Femur (tissue), 1 donor: ENCODE data around the gene PSMD12.
"Not testable (repeated sequence)": the region's sequence is repeated elsewhere in the genome, so short reads cannot be mapped to it uniquely, and the experiment has no call there.

Experiments used
- DNase-seq: peaks from one replicate; pipeline ENCODE4 v3.0.0-alpha.2; 2017

PSMD12 gene

GRCh38 chr17:67353161-67353560 lies 13.2 kb downstream of the PSMD12 start:
- no peak for DNase-seq

- no peak for DNase-seq
These were observed 17.0 kb downstream of the PSMD12 start for GRCh38 chr17:67349420-67349819.

GRCh38 chr17:67347826-67348225 lies 18.6 kb downstream of the PSMD12 start:
- DNase-seq = no peak

- no peak for DNase-seq
These were observed 23.1 kb downstream of the PSMD12 start for GRCh38 chr17:67343237-67343636.

- DNase-seq = not testable (repeated sequence)
These were observed 28.0 kb downstream of the PSMD12 start for GRCh38 chr17:67338353-67338752.

GRCh38 chr17:67336859-67337258 lies 29.5 kb downstream of the PSMD12 start:
- no peak for DNase-seq

- no peak for DNase-seq
These were observed 31.0 kb downstream of the PSMD12 start for GRCh38 chr17:67335245-67335835.

- not testable (repeated sequence) for DNase-seq
These were observed 34.2 kb downstream of the PSMD12 start for GRCh38 chr17:67332162-67332508.

GRCh38 chr17:67331381-67332161 lies 34.8 kb downstream of the PSMD12 start:
- DNase-seq = not testable (repeated sequence)

- no peak for DNase-seq
These were observed 38.4 kb downstream of the PSMD12 start for GRCh38 chr17:67328026-67328425.

GRCh38 chr17:67326959-67327745 lies 39.2 kb downstream of the PSMD12 start:
- DNase-seq = not testable (repeated sequence)

GRCh38 chr17:67326440-67326839 lies 39.9 kb downstream of the PSMD12 start:
- no peak for DNase-seq

- DNase-seq = no peak
These were observed 42.0 kb downstream of the PSMD12 start for GRCh38 chr17:67324330-67324729.

GRCh38 chr17:67323445-67323844 lies 42.9 kb downstream of the PSMD12 start:
- no peak for DNase-seq

- DNase-seq = no peak
These were observed 44.2 kb downstream of the PSMD12 start for GRCh38 chr17:67322042-67322787.

GRCh38 chr17:67321486-67321885 lies 44.9 kb downstream of the PSMD12 start:
- not testable (repeated sequence) for DNase-seq

GRCh38 chr17:67316781-67317180 lies 49.6 kb downstream of the PSMD12 start:
- no peak for DNase-seq

- no peak for DNase-seq
These were observed 50.5 kb downstream of the PSMD12 start for GRCh38 chr17:67315865-67316264.

- DNase-seq = no peak
These were observed 54.1 kb downstream of the PSMD12 start for GRCh38 chr17:67312265-67312664.

- DNase-seq = no peak
These were observed 54.8 kb downstream of the PSMD12 start for GRCh38 chr17:67311575-67311974.

GRCh38 chr17:67310406-67310805 lies 56.0 kb downstream of the PSMD12 start:
- no peak for DNase-seq

- DNase-seq = not testable (repeated sequence)
These were observed 60.7 kb downstream of the PSMD12 start for GRCh38 chr17:67305446-67306235.
